GM21360 (cell line): ENCODE data around the gene QTRT2.

Source experiments
- ATAC-seq: cut with Tn5 transposase; IDR thresholded peaks from one replicate; pipeline ENCODE4 v1.9.1; 2021; ENCODE audit warnings: mild to moderate bottlenecking, moderate library complexity; ENCODE audit not compliant: unreplicated experiment

The QTRT2 gene

DNA sequence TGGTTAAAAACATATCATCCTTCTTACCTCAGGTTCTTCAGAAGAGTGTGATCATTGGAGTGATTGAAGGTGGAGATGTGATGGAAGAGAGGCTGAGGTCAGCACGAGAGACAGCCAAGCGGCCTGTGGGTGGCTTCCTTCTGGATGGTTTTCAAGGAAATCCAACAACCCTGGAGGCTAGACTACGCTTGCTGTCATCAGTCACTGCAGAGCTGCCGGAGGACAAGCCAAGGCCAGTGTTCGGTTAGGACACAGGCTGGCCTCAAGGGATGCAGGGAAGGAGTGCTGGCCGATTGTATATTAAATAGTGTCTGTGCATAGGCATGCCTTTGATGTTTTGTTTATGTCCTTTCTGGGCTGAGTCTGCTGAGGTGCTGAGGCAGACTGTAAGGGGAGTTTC, 20.2 kb downstream of the QTRT2 start:
- ATAC-seq = no peak

DNA sequence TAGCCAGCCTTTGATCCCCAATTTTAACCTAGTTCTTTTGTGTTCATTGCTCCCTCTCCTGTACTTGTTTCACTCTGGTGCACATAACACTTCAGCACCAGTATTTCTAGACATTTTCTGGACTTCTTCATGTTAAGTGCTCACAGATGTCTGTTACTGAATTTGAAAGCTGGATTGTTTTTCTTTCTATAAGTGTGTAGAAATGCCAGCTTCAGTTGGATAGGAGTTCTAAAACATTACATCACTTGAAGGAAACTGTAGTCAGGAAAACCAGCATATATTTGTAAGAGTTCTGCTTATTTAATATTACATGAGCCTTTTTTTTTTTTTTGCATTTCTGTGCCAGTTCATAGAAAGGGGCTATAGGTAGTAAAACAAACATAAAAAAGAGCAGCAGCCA, 21.6 kb downstream of the QTRT2 start:
- ATAC-seq = no peak

GRCh38 chr3:114079761-114080160, 23.2 kb downstream of the QTRT2 start:
- no peak for ATAC-seq

DNA sequence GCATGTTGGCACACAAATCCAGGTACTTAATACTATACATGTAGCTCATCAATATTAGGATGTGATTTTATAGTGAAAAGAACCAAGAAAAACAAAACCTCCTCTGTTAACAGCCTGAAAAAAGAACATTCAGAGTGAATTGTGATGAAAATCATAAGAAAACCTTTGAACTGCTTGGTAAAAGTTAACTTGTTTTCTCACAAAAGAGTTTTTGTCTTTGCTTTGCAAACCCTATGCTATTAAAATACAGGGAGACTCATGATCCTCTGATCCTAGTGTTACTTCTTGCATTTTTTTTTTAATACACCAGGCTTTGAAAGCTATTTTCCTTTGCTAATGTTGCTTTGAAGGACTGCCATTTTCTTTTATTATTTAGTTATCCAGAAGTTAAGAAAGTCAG, 23.7 kb downstream of the QTRT2 start:
- ATAC-seq = no peak

DNA sequence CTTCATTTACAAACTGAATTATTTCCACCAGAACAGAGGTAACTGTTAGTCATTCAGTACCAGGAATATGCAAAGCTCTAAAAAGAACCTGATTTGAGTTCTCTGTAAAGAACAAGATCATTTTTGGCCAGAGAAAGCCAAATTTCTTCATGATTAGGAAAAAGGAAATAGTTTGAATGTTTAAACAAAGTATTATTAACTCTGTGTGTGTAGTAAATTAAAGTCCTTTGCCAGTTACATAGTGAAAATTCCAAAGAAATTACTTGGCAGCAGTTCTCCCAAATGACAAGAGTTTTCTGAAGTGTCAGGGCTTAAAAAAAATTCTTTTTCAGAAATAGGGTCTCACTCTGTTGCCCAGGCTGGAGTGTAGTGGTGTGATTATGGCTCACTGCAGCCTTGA, 24.5 kb downstream of the QTRT2 start:
- no peak for ATAC-seq

DNA sequence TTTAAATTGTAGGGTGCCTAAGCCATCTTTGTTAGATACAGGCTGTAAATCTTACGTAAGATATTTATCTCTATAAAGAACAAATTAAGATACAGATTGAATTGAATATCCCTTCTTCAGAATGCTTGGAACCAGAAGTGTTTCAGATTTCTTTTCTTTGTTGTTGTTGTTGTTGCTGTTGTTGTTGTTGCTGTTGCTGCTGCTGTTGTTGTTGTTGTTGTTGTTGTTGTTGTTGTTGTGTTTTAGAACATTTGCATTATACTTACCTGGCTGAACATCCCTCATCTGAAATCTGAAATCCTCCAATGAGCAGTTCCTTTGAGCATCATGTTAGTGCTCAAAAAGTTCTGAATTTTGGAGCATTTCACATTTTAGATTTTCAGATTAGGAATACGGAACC, 26.6 kb downstream of the QTRT2 start:
- no peak for ATAC-seq

DNA sequence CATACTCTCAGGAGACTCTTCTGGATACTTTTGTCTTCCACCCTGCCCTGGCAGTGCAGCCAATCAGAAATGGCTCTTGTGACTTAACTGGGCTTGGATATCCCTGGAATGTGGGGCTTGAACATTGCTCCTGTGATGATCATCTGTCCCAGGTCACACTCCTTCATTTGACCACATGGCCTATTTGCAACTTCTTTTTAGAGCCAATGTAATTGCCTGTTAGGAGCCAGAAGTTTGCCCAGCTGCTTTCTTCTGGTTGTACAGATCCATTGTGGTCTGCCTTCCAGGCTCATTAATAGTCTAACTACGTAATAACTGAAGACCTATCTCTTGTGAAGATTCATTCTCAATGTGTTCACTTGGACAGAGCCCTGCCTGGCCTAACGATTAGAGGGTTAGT, 29.8 kb downstream of the QTRT2 start:
- ATAC-seq = no peak

DNA sequence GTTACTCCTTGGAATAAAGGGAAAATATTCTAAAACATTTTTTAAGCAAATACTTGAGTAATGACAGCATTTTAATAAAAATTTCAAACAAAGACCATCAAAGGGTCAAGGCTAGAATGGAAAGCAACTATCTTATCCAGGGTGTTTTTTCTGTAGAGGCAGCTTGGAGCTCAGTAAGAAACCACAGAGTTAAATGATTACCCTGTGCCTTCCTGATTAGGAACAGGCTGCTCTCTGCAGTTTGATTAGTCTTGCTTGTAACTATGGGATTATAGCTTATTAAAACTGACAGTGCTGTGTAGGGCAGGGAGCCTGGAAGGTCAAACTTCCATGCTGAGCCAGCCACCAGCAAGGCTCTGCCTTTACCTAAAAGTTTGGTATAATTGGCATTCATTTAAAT, 33.1 kb downstream of the QTRT2 start:
- ATAC-seq = no peak

GRCh38 chr3:114092151-114093015, 35.8 kb downstream of the QTRT2 start:
- ATAC-seq = no peak

- ATAC-seq = no peak
Observed at GRCh38 chr3:114093016-114093380, 36.5 kb downstream of the QTRT2 start.

- ATAC-seq = no peak
Observed at GRCh38 chr3:114093596-114093995, 37.1 kb downstream of the QTRT2 start.

DNA sequence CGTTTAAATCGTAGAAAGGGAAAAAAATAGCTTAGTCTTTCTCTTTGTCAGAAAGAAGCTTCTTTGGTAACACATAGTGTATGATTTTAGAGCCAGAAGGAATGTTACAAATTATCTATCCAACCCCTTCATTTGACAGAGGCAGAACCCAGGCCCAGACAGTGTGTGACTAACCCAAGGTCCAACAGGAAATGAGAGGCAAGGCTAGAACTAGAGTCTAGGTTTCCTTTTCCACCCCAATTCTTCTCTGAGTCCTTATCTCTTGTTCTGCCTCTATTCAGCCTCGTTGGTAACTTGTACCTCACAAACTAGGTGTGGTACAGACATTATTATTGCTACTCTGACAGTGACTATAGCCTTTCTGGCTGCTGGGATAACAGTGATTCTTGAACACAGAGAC, 39.3 kb downstream of the QTRT2 start:
- no peak for ATAC-seq

- ATAC-seq = no peak
Observed at GRCh38 chr3:114101101-114101500, 44.6 kb downstream of the QTRT2 start.

- no peak for ATAC-seq
Observed at GRCh38 chr3:114103181-114103580, 46.6 kb downstream of the QTRT2 start.

- ATAC-seq = no peak
Observed at GRCh38 chr3:114103858-114104257, 47.3 kb downstream of the QTRT2 start.

- no peak for ATAC-seq
Observed at GRCh38 chr3:114104414-114104813, 47.9 kb downstream of the QTRT2 start.

GRCh38 chr3:114108137-114108536, 51.6 kb downstream of the QTRT2 start:
- no peak for ATAC-seq

DNA sequence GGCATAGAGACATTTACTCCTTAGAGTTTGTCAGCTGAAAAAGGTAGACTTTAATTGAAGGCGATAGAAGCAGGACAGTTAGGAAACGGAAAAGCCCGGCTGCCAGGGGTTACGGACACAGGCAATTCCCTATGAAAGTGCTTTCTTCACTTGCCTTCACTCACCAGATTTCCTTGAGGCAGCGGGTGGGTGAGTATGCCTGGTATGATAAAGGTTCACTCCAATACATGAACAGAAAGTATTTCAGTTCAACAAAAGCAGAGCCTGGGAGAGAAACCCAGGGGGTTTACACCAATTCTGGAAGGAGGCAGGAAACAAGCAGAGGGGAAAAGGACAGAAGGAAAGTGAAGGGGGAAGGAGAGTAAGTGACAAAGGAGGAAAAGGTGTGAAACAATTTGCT, 53.9 kb downstream of the QTRT2 start:
- no peak for ATAC-seq

- ATAC-seq = no peak
Observed at GRCh38 chr3:114111060-114111770, 54.7 kb downstream of the QTRT2 start.

DNA sequence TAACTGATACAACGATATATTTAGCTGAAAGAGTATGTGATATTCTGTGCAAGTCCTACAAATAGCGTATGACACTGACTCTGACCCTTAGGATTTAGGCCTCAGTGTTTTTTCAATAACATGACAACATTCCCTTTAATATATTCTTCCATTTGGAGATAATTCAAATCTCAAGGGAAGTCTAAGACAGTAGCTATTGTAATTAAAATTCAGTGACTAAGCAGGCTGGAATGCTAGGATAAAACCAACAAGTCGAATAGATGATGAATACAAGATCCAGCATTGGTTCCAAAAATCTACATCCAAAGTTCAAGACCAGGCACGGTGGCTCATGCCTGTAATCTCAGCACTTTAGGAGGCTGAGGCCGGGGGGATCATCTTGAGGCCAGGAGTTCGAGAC, 56.2 kb downstream of the QTRT2 start:
- ATAC-seq = no peak

GRCh38 chr3:114114719-114115118, 58.2 kb downstream of the QTRT2 start:
- ATAC-seq = no peak

DNA sequence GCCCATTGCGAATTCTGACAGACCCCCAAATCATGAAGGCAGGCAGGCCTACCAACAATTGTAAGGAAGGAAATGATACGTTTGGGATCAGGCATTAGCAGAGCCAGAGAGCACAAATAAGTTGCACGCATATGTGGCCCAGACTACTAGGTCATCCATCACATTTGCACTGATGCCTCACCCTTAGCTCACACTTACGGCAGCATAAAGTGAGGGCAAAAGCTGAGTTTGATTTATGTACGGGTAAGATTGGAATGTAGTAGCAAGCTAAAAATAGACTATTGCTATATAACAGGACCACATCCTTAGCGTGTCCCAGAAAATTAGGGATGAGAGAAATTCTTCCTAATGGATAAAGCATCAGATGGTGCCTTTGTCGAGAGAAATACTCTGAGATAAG, 58.6 kb downstream of the QTRT2 start:
- ATAC-seq = no peak
